22Rv1 (cell line): ENCODE measurements around the gene GXYLT1.

ENCODE experiments used
- ZFX ChIP-seq: fragments of 450-650 bp; IDR thresholded peaks from 2 replicates; pipeline ENCODE4 v1.6.1; 2017; ENCODE audit warnings: antibody characterized with exemption, borderline replicate concordance
- TF ChIP-seq, protein P1 (sequence below): fragments of 450-650 bp; IDR thresholded peaks from 2 replicates; pipeline ENCODE4 v1.5.1; 2017; ENCODE audit warnings: mild to moderate bottlenecking

GRCh38 chr12:42091769-42092168 lies 52.9 kb downstream of the GXYLT1 start:
- TF ChIP-seq, protein P1, sequence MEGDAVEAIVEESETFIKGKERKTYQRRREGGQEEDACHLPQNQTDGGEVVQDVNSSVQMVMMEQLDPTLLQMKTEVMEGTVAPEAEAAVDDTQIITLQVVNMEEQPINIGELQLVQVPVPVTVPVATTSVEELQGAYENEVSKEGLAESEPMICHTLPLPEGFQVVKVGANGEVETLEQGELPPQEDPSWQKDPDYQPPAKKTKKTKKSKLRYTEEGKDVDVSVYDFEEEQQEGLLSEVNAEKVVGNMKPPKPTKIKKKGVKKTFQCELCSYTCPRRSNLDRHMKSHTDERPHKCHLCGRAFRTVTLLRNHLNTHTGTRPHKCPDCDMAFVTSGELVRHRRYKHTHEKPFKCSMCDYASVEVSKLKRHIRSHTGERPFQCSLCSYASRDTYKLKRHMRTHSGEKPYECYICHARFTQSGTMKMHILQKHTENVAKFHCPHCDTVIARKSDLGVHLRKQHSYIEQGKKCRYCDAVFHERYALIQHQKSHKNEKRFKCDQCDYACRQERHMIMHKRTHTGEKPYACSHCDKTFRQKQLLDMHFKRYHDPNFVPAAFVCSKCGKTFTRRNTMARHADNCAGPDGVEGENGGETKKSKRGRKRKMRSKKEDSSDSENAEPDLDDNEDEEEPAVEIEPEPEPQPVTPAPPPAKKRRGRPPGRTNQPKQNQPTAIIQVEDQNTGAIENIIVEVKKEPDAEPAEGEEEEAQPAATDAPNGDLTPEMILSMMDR = no peak
- no peak for TF ChIP-seq ZFX
